RWPE1 (cell line): ENCODE measurements around the gene SPSB4.

Experiments
- CTCF ChIA-PET: fragments of 350-600 bp; sonication (Branson Sonifier 250); formaldehyde crosslinking; extraction: SDS; loops from one replicate; lab custom pipeline; 2021; lab: Yijun Ruan, JAX
- POLR2A ChIA-PET: fragments of 400-600 bp; formaldehyde crosslinking; extraction: SDS; loops from one replicate; lab custom pipeline; 2020; ENCODE audit warnings: antibody characterized with exemption; ENCODE audit not compliant: low non-redundant PET; lab: Yijun Ruan, JAX
- DNase-seq: peaks from one replicate; pipeline ENCODE4 v3.0.0; 2012; ENCODE audit warnings: low spot score
- H3K27ac ChIP-seq: fragments of 450-650 bp; 2 replicates; pipeline ENCODE4 v1.5.1; 2017
- CTCF ChIP-seq: fragments of 450-650 bp; conservative IDR thresholded peaks from 2 replicates; pipeline ENCODE4 v1.5.1; 2017; ENCODE audit warnings: low read depth, mild to moderate bottlenecking

Gene SPSB4

GRCh38 chr3:141072950-141073349 lies 21.8 kb downstream of the SPSB4 start:
- CTCF ChIA-PET = interaction anchor here (2.5 kb wide), 1 partner anchor 33 kb away, joined by 7 read pairs; no protein-coding TSS in a partner anchor
- H3K27ac ChIP-seq = no peak overlapping the region
- POLR2A ChIA-PET = no interaction called here
- DNase-seq = no peak
- TF ChIP-seq CTCF = no peak

GRCh38 chr3:141073580-141073979 lies 22.4 kb downstream of the SPSB4 start:
- H3K27ac ChIP-seq = no peak overlapping the region
- POLR2A ChIA-PET = no interaction called here
- no peak for TF ChIP-seq CTCF
- CTCF ChIA-PET = interaction anchor here (2.5 kb wide), 1 partner anchor 32 kb away, joined by 7 read pairs; no protein-coding TSS in a partner anchor
- DNase-seq = no peak

GRCh38 chr3:141074529-141074928 lies 23.4 kb downstream of the SPSB4 start:
- DNase-seq = no peak
- TF ChIP-seq CTCF = no peak
- ChIA-PET CTCF (interaction anchor here (0.6 kb wide), 1 partner anchor 1514 kb away, joined by 4 read pairs; no protein-coding TSS in a partner anchor), POLR2A (no interaction called here)
- H3K27ac ChIP-seq = no peak overlapping the region

- POLR2A ChIA-PET = no interaction called here
- H3K27ac ChIP-seq = no peak overlapping the region
- CTCF ChIA-PET = interaction anchor here (1.6 kb wide), 1 partner anchor 76 kb away, joined by 4 read pairs; no protein-coding TSS in a partner anchor
Measured at GRCh38 chr3:141076036-141076773, 25.1 kb downstream of the SPSB4 start.

GRCh38 chr3:141076797-141077571 lies 25.8 kb downstream of the SPSB4 start:
- no peak for DNase-seq
- ChIA-PET CTCF (interaction anchor here (0.7 kb wide), 1 partner anchor 13 kb away, joined by 3 read pairs; no protein-coding TSS in a partner anchor), POLR2A (no interaction called here)
- TF ChIP-seq CTCF = no peak
- H3K27ac ChIP-seq = no peak overlapping the region

More at GRCh38 chr3:141076036-141076773, 25.1 kb downstream of the SPSB4 start:
- no peak for TF ChIP-seq CTCF
- no peak for DNase-seq

GRCh38 chr3:141077631-141078030 lies 26.5 kb downstream of the SPSB4 start:
- ChIA-PET POLR2A (no interaction called here), CTCF (interaction anchor here (0.7 kb wide), 1 partner anchor 14 kb away, joined by 3 read pairs; no protein-coding TSS in a partner anchor)
- TF ChIP-seq CTCF = no peak
- no peak overlapping the region for H3K27ac ChIP-seq
- no peak for DNase-seq
